Hindlimb muscle (tissue), 1 donor: Measurements from ENCODE around the gene RSRP1. TPM values are rescaled to one million over a fixed set of nuclear protein-coding genes. Genes with fewer than 3 reads are reported as not detected.
"Not testable (repeated sequence)": the region's sequence is repeated elsewhere in the genome, so short reads cannot be mapped to it uniquely, and the experiment has no call there.

Source experiments
- DNase-seq: peaks from one replicate; pipeline ENCODE4 v3.0.0-alpha.2; 2013
- polyA plus RNA-seq: library from polyadenylated mRNA; unstranded; fragments of 120-200 nt; gene quantifications from one replicate; pipeline ENCODE4 v1.2.1, GENCODE V29; 2013; ENCODE audit not compliant: insufficient read length

RSRP1 gene
- polyA plus RNA-seq, 1 donor, result 60.9 TPM

- DNase-seq, result no peak
These were observed 9.3 kb upstream of the RSRP1 start for GRCh38 chr1:25256578-25256965.

DNA sequence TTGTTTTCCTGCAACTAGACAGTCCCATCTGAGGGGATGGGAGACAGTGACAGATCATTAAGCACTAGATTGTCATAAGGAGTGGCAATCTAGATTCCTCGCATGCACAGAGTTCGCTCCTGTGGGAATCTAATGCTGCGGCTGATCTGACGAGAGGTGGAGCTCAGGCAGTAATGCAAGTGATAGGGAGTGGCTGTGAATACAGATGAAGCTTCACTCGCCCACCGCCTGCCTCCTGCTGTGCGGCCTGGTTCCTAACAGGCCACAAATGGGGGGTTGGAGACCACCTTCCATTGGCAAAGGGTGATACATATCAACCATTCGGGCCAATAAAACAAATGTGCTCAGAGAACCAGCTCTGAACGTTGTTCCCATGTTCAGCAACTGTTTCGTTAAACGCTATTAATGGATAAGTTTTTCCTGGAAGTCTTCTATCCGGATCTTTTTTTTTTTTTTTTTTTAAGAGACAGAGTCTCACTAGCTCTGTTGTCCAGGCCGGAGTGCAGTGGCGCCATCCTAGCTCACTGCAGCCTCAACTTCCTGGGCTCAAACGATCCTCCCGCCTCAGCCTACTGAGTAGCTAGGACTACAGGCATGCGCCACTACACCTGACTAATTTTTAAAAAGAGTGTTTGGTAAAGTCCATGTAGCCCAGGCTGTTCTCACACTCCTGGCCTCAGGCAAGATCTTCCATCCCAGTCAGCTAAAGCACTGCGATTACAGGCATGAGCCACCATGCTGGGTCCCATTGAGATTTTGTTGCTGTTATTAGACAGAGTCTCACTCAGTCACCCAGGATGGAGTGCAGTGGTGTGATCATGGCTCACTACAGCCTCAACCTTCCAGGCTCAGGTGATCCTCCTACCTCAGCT lies 8.7 kb upstream of the RSRP1 start:
- no peak for DNase-seq

GRCh38 chr1:25253911-25254310 lies 6.7 kb upstream of the RSRP1 start:
- DNase-seq, result no peak

DNA sequence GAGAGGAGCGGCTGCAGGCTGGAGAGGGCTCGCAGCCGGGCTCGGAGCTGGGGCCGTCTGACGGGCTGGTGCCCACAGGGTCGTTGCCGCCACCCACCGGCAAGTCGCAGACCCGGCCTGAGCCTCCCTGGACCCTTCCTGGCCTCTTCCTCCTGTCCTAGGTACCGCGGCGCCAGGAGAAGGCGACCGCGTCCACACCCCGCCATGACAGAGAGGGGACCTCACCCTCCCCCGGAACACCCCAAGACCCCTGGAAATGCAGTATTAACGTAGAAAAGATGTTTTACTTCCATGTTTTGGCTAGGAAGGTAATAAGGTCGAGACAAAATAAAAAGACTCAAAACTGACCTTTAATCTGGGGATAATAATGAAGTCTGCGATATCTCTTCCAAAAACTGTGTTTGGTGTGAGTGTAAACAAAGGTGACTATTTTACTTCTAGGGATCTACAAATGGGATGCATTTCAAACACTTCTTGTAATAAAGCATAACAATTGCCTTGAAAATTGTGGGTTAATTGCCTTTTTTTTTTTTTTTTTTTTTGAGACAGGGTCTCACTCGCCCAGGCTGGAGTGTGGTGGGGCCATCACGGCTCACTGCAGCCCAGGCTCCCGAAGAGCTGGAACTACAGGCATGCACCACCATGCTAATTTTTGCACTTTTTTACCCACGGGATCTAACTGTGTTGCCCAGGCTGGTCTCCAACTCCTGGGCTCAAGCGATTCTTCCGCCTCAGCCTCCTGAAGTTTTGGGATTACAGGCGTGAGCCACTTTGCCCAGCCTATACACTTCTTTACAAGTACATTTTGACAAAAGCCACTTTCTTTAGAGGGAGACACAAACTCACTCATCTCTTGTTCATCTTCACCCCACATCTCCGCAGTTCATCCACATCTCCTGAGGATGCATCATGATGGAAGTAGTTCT lies 838 bp upstream of the RSRP1 start:
- no peak for DNase-seq

DNA sequence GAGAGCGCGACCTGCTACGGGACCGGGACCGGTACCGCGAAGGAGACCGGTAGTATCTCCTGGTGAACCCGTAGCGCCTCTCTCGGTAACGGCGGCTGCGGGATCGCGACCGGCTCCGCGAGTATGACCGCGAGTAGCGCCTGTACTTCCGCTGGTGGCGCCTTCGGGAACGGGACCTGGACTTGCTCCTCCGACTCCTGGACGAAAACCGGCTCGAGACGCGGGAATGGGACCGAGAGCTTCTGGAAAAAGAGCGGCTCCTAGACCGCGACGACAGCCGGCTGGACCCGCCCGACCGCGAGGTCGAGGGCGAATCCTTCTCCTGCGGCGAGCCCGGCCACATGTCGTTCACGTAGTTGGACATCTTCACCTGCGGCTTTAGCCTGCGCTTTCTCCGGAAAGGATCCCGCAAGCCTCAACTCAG lies 642 bp downstream of the RSRP1 start:
- DNase-seq, result peak; percentile 26

- DNase-seq, result no peak
These were observed 1.2 kb downstream of the RSRP1 start for GRCh38 chr1:25245809-25246599.

- no peak for DNase-seq
These were observed 1.9 kb downstream of the RSRP1 start for GRCh38 chr1:25245393-25245792.

DNA sequence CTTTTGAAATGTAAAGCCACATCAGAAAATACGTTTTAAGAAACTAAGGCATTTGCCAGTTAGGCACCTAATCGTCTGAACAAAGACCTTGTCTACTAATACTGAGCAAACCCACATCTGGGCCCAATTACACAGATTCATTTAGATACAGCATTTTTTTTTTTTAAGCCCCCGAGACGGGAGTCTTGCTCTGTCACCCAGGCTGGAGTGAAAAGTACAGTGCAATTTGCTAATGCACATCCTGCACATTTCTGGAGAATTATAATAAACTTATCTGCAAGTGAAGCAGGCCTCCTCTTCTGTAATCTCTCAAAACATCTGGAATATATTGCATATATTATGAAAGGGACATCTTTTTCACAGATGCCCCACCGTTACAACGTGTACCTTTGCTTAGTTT lies 3.3 kb downstream of the RSRP1 start:
- no peak for DNase-seq

GRCh38 chr1:25239681-25240541 lies 7.3 kb downstream of the RSRP1 start:
- peak; percentile 93 for DNase-seq

DNA sequence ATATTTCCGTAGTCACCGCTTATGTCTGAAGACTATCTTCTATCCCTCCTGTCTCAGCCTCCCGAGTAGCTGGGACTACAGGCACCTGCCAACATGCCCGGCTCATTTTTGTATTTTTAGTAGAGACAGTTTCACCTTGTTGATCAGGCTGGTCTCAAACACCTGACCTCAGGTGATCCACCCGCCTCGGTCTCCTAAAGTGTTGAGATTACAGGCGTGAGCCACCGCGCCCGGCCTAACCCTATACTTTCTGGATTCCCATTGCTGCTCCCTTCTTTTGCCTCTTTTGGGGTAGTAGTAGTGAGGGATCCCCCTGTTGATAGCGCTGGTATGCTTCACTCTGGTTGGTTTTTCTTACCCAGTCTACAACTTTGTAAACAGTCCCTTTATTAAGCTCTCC lies 9.2 kb downstream of the RSRP1 start:
- DNase-seq, result no peak

DNA sequence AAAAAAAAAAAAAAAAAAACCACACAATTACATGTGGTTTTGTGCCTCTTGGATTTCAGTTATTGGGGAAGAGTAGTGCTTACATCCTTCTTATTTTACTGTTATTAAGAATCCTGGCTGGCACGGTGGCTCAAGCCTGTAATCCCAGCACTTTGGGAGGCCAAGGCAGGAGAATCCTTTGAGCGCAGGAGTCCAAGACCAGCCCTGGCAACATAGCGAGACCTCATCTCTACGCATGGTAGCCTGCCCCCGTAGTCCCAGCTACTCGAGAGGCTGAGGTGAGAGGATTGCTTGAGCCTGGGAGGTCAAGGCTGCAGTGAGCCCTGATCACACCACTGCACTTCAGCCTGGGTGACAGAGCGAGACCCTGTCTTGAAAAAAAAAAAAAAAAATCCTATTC lies 11.0 kb downstream of the RSRP1 start:
- not testable (repeated sequence) for DNase-seq

- not testable (repeated sequence) for DNase-seq
These were observed 11.8 kb downstream of the RSRP1 start for GRCh38 chr1:25235411-25235810.

DNA sequence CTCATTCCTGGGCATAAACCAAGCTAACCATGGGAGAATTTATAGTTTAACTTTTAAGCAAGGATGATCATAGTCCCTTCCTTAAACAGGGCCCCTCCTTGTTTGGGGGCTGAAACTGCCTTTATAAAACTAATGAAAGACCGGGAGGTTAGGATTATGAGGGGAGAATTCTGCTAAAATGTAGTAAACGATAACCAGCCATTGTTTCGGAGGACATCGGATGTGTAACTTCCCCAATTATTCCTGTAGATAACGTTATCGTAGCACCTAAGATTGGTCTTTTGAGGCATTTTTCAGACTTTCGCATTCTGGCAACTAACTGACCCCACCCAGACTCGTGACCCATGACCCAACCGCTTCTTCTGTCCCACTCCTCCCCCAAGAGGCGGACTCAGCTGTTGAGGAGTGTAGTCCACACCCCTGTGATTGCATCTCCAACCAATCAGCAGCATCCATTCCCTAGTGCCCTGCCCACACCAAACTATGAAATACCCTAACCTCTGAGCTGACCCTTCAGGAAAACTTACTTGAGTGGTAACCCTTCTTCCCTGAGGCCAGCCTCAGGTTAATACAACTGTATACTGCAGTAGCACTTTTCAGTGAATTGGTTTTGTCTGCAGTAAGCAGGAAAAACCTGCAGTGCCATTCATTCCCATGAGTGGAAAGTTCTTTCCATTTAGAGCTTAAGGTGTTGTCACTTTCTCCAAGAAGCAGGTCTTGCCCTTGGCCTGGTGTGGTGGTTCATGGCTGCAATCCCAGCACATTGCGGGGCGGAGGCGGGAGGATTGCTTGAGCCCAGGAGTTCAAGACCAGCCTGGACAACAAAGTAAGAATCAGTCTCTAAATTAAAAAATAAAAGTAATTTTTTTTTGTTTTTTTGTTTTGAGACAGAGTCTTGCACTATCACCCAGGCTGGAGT lies 14.1 kb downstream of the RSRP1 start:
- peak; percentile 75 for DNase-seq

GRCh38 chr1:25232027-25232865 lies 15.0 kb downstream of the RSRP1 start, which contains the start of gene SYF2:
TSS of gene SYF2 (minus strand) at chr1:25232502. CDS start at chr1:25232467, 35 bp downstream.
- DNase-seq, result peak; percentile 96

DNA sequence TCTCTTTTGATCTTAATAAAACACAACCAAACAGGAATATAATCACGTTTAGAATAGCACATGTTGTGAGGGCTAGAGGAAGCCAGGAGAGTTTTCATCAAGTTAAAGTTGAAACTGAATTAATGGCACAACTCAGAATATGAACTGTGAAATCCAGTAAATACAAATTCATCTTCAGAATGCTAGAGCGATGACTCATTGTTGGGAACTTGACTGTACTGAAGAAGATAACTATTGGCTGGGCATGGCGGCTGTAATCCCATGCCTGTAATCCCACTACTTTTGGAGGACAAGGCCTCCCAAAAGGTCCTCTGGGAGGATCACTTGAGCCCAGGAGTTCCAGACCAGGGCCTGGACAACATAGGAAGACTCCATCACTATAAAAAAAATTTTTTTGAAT lies 23.8 kb downstream of the RSRP1 start:
- DNase-seq, result no peak

DNA sequence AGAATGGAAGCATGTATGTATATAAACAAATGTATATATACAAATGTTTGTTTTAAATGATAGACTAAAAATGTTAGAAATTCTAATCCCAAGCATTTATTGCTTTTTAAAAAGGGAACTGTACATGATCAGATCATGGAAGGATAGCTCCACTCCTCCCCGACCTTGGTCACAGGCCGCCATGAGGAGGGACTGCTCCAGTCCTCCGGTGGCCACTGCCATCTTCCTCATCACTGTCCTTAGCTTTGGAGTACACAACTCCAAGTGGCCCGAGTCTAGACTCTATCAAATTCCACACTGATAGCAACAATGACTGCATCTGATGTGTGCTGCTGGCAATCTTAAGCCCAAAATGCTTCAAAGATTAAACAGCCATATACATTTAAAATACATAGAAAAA lies 24.6 kb downstream of the RSRP1 start:
- no peak for DNase-seq

- DNase-seq, result no peak
These were observed 26.6 kb downstream of the RSRP1 start for GRCh38 chr1:25220666-25221065.

- no peak for DNase-seq
These were observed 27.5 kb downstream of the RSRP1 start for GRCh38 chr1:25219661-25220251.
